Measurements from ENCODE around the gene PLSCR5.

- TF ChIP-seq, protein P1, sequence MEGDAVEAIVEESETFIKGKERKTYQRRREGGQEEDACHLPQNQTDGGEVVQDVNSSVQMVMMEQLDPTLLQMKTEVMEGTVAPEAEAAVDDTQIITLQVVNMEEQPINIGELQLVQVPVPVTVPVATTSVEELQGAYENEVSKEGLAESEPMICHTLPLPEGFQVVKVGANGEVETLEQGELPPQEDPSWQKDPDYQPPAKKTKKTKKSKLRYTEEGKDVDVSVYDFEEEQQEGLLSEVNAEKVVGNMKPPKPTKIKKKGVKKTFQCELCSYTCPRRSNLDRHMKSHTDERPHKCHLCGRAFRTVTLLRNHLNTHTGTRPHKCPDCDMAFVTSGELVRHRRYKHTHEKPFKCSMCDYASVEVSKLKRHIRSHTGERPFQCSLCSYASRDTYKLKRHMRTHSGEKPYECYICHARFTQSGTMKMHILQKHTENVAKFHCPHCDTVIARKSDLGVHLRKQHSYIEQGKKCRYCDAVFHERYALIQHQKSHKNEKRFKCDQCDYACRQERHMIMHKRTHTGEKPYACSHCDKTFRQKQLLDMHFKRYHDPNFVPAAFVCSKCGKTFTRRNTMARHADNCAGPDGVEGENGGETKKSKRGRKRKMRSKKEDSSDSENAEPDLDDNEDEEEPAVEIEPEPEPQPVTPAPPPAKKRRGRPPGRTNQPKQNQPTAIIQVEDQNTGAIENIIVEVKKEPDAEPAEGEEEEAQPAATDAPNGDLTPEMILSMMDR (IDR thresholded peaks at IDR 0.05 in 2 of 3, conservative IDR thresholded peaks at IDR 0.05 in 1 of 3; ENCODE audit: control insufficient read depth in 2 of 3, extremely low read depth in 1 of 3, insufficient read depth in 1 of 3, low read depth in 3 of 3, low read length in 3 of 3) = no peak
- TF ChIP-seq REST (IDR thresholded peaks at IDR 0.05; ENCODE audit: low read depth, low read length) (no peak), SREBF1 (IDR thresholded peaks at IDR 0.05; ENCODE audit: low read length) (no peak), ATF3 (IDR thresholded peaks at IDR 0.05; ENCODE audit: borderline replicate concordance, extremely low read depth, low read depth, low read length) (no peak), MTA3 (IDR thresholded peaks at IDR 0.05; ENCODE audit: borderline replicate concordance, low read length) (no peak), SMAD1 (IDR thresholded peaks at IDR 0.05; ENCODE audit: low read depth, partially characterized antibody) (no peak), SMARCA5 (IDR thresholded peaks at IDR 0.05) (no peak), STAT1 (conservative IDR thresholded peaks at IDR 0.05) (no peak)
These were observed 20.1 kb upstream of the PLSCR5 start for GRCh38 chr3:146625186-146625775.
